Hepatocyte (in vitro differentiated cells): ENCODE measurements around the gene CROCC.

Experiments
- EZH2phosphoT487 ChIP-seq: fragments of 200-600 bp; sonication (generic); IDR thresholded peaks from one replicate; pipeline ENCODE4 v1.6.1; 2018; ENCODE audit warnings: antibody characterized with exemption, mild to moderate bottlenecking, low read depth, moderate library complexity; ENCODE audit not compliant: unreplicated experiment, severe bottlenecking
- TF ChIP-seq, protein P1 (sequence below): fragments of 200-600 bp; sonication (generic); IDR thresholded peaks from 2 replicates; pipeline ENCODE4 v1.5.1; 2016; ENCODE audit warnings: antibody characterized with exemption, mild to moderate bottlenecking; ENCODE audit not compliant: poor library complexity

DNA sequence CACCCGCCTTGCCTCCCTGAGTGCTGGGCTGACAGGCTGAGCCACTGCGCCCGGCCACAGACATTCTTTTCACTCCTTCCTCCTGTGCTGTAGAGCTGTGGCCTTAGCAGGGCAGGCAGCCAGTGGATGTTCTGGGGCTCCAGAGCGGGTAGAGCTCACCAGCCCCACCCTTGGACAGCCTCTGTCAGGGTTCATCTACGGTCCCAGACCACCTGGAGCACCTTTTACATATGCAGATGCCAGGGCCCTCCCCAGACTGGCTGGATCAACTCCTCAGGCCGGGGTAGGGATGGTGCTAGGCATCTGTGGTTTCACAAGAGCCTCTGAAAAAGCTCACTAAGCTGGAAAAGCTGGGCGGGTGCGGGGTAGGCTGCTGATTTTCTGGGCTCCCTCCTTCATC is 85.4 kb downstream of the CROCC start:
- TF ChIP-seq, protein P1, sequence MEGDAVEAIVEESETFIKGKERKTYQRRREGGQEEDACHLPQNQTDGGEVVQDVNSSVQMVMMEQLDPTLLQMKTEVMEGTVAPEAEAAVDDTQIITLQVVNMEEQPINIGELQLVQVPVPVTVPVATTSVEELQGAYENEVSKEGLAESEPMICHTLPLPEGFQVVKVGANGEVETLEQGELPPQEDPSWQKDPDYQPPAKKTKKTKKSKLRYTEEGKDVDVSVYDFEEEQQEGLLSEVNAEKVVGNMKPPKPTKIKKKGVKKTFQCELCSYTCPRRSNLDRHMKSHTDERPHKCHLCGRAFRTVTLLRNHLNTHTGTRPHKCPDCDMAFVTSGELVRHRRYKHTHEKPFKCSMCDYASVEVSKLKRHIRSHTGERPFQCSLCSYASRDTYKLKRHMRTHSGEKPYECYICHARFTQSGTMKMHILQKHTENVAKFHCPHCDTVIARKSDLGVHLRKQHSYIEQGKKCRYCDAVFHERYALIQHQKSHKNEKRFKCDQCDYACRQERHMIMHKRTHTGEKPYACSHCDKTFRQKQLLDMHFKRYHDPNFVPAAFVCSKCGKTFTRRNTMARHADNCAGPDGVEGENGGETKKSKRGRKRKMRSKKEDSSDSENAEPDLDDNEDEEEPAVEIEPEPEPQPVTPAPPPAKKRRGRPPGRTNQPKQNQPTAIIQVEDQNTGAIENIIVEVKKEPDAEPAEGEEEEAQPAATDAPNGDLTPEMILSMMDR = no peak
- TF ChIP-seq EZH2phosphoT487 = no peak
